ENCODE results near the gene IFNAR2.

- TF ChIP-seq POLR2A (IDR thresholded peaks at IDR 0.05) = no peak
- TF ChIP-seq CTCF (IDR thresholded peaks at IDR 0.05) = no peak
Measured at GRCh38 chr21:33238565-33239255, 9.0 kb downstream of the IFNAR2 start.

All from heart left ventricle (tissue), 13 donors.